ENCODE results near the gene LEMD2. TPM values are rescaled to one million over a fixed set of nuclear protein-coding genes. Genes with fewer than 3 reads are reported as not detected.

LEMD2 gene
- total RNA-seq, 1 donor from 2014 or later = 58.5 TPM

Other genes with a start within 250 kb of the LEMD2 start
- gene BAK1, start 208.9 kb downstream of the LEMD2 start, total RNA-seq = 23.5 and 24.3 TPM in 2 replicates
- gene ITPR3, start 167.8 kb downstream of the LEMD2 start, total RNA-seq = 26.9 and 42.0 TPM in 2 replicates
- 9.4 and 12.3 TPM in 2 replicates for gene UQCC2, start 77.4 kb downstream of the LEMD2 start, total RNA-seq
- under 0.01 and 0.05 TPM in 2 replicates for gene IP6K3, start 42.2 kb downstream of the LEMD2 start, total RNA-seq
- gene MLN, start 14.9 kb upstream of the LEMD2 start, total RNA-seq = not detected in 2 replicates